CD4-positive, alpha-beta T cell (primary cell): ENCODE measurements around the gene LPP. TPM values are rescaled to one million over a fixed set of nuclear protein-coding genes. Genes with fewer than 3 reads are reported as not detected.

Experiments used
- ATAC-seq: fragments of 200-7000 bp; cut with Tn5 transposase; one replicate; pipeline ENCODE4 v1.10.0; 2022; ENCODE audit warnings: mild to moderate bottlenecking; ENCODE audit not compliant: poor library complexity
- CTCF ChIA-PET: fragments of 350-600 bp; sonication (Branson Sonifier 250); formaldehyde crosslinking; loops from one replicate; lab custom pipeline; 2021; ENCODE audit warnings: antibody characterized with exemption, inconsistent platforms; lab: Charles Lee
- POLR2A ChIA-PET: fragments of 350-600 bp; sonication (Branson Sonifier 250); formaldehyde crosslinking; loops from one replicate; lab custom pipeline; 2021; ENCODE audit warnings: antibody characterized with exemption, inconsistent platforms; lab: Charles Lee
- DNase-seq, 14 experiments: peaks; one replicate each; pipeline ENCODE4 v3.0.0-alpha.2; 2013 to 2020; ENCODE audit warnings: mixed read lengths in 2 of 14
- H3K27ac ChIP-seq, 2 donors: one replicate each; pipeline versions ENCODE4 v1.5.1 to v1.7.0; 2013; ENCODE audit warnings: low read length in 2 of 2, low read depth in 1 of 2, mild to moderate bottlenecking in 1 of 2
- H3K27me3 ChIP-seq, 2 experiments: 1 replicate in 1 of 2; 2 replicates in 1 of 2; pipeline versions ENCODE4 v1.6.1 to v1.7.0; 2013; ENCODE audit warnings: low read length in 2 of 2, control low read depth in 1 of 2, mild to moderate bottlenecking in 1 of 2, moderate library complexity in 1 of 2; ENCODE audit not compliant: insufficient read depth in 2 of 2, control insufficient read depth in 1 of 2
- H3K36me3 ChIP-seq: one replicate; pipeline ENCODE4 v1.6.1; 2013; ENCODE audit warnings: low read length, control low read depth; ENCODE audit not compliant: insufficient read depth
- H3K4me1 ChIP-seq: one replicate; pipeline ENCODE4 v1.6.1; 2013; ENCODE audit warnings: low read length, control low read depth; ENCODE audit not compliant: insufficient read depth
- H3K4me3 ChIP-seq: one replicate; pipeline ENCODE4 v1.5.1; 2013; ENCODE audit warnings: mild to moderate bottlenecking, low read length, moderate library complexity
- H3K9me3 ChIP-seq, 2 experiments: 1 replicate in 1 of 2; 2 replicates in 1 of 2; pipeline versions ENCODE4 v1.6.1 to v1.7.0; 2013; ENCODE audit warnings: low read length in 2 of 2, mild to moderate bottlenecking in 2 of 2, control low read depth in 1 of 2, moderate library complexity in 1 of 2; ENCODE audit not compliant: control insufficient read depth in 1 of 2, insufficient read depth in 1 of 2
- H3K27ac Mint-ChIP-seq: one replicate; pipeline ENCODE4 v1.8.0; 2020; ENCODE audit warnings: mixed read lengths
- H3K27me3 Mint-ChIP-seq: one replicate; pipeline ENCODE4 v1.8.0; 2021; ENCODE audit warnings: mixed read lengths
- H3K36me3 Mint-ChIP-seq: one replicate; pipeline ENCODE4 v1.8.0; 2021; ENCODE audit warnings: low read depth, mixed read lengths
- H3K4me1 Mint-ChIP-seq: one replicate; pipeline ENCODE4 v1.8.0; 2021; ENCODE audit warnings: low read depth, mixed read lengths
- H3K4me3 Mint-ChIP-seq: one replicate; pipeline ENCODE4 v1.8.0; 2020; ENCODE audit warnings: mild to moderate bottlenecking, mixed read lengths
- H3K9me3 Mint-ChIP-seq: one replicate; pipeline ENCODE4 v1.8.0; 2020; ENCODE audit warnings: mixed read lengths
- intact Hi-C, 2 experiments: fragments of 100-400 bp; cut with DNase I in 1 of 2; cut with micrococcal nuclease in 1 of 2; formaldehyde crosslinking; loops; one replicate each; pipeline versions ENCODE4 v1.15.1 to v1.9.0; 2023 to 2025; cut with DNase I, micrococcal nuclease
- total RNA-seq, 174 experiments: library from RNA in 2 of 174; stranded (reverse) in 2 of 174; gene quantifications; one replicate each; pipeline ENCODE4 v1.2.3 and lab custom pipeline; 2021 to 2026
- TF ChIP-seq, protein P1 (sequence below): fragments of 200-600 bp; IDR thresholded peaks from one replicate; pipeline ENCODE4 v1.8.0; 2022; ENCODE audit warnings: antibody characterized with exemption, mild to moderate bottlenecking

LPP gene
- total RNA-seq, 2 experiments from 2014 or later = 45.6 to 45.9 TPM

- Mint-ChIP-seq H3K4me1 (peaks cover 4% of the 10 kb centered on the region), H3K9me3 (no peaks in the 10 kb centered on the region), H3K36me3 (no peaks in the 10 kb centered on the region), H3K4me3 (no peak overlapping the region), H3K27ac (no peak overlapping the region), H3K27me3 (no peaks in the 10 kb centered on the region)
- no peak overlapping the region for H3K4me3 ChIP-seq
- POLR2A ChIA-PET = interaction anchor here (0.8 to 1.2 kb wide), 3 partner anchors 11 to 15 kb away, joined by 3 read pairs; no protein-coding TSS in a partner anchor
- DNase-seq = no peak
- CTCF ChIA-PET = no interaction called here
- H3K36me3 ChIP-seq = no peaks in the 10 kb centered on the region
- no peaks in the 10 kb centered on the region for H3K4me1 ChIP-seq
- no peak for ATAC-seq
- no peaks in the 10 kb centered on the region for H3K27me3 ChIP-seq
- no peak overlapping the region for H3K27ac ChIP-seq
- TF ChIP-seq, protein P1, sequence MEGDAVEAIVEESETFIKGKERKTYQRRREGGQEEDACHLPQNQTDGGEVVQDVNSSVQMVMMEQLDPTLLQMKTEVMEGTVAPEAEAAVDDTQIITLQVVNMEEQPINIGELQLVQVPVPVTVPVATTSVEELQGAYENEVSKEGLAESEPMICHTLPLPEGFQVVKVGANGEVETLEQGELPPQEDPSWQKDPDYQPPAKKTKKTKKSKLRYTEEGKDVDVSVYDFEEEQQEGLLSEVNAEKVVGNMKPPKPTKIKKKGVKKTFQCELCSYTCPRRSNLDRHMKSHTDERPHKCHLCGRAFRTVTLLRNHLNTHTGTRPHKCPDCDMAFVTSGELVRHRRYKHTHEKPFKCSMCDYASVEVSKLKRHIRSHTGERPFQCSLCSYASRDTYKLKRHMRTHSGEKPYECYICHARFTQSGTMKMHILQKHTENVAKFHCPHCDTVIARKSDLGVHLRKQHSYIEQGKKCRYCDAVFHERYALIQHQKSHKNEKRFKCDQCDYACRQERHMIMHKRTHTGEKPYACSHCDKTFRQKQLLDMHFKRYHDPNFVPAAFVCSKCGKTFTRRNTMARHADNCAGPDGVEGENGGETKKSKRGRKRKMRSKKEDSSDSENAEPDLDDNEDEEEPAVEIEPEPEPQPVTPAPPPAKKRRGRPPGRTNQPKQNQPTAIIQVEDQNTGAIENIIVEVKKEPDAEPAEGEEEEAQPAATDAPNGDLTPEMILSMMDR = no peak
- H3K9me3 ChIP-seq = no peaks in the 10 kb centered on the region
- intact Hi-C loops = no loop called here
These were observed 14.5 kb upstream of the LPP start for GRCh38 chr3:188139466-188139865.

DNA sequence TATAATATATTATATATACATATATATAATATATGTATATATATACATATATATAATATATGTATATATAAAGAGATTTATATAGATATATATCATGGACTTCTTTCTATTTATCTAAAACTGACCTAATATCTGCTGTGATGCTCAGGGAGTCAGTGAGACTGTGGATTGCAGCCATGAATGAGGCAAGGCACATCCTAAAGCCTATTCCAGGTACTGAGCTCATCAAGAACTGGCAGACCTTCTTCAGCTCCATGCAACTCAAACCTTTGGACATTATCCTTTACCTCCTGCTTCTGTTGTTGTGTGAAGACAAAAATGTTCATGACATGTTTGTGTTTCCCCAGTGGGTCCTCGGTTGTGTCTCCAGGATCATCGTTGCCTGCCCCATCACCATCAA, 7.7 kb upstream of the LPP start:
- H3K36me3 Mint-ChIP-seq = no peaks in the 10 kb centered on the region
- H3K27me3 Mint-ChIP-seq = no peaks in the 10 kb centered on the region
- peaks cover 14% of the 10 kb centered on the region for H3K4me1 Mint-ChIP-seq
- no peak overlapping the region for H3K27ac Mint-ChIP-seq
- Histone ChIP-seq H3K4me1 (peaks cover 3% of the 10 kb centered on the region), H3K27ac (no peak overlapping the region), H3K4me3 (no peak overlapping the region), H3K9me3 (no peaks in the 10 kb centered on the region), H3K27me3 (no peaks in the 10 kb centered on the region), H3K36me3 (no peaks in the 10 kb centered on the region)
- ChIA-PET POLR2A (no interaction called here), CTCF (no interaction called here)
- H3K4me3 Mint-ChIP-seq = no peak overlapping the region
- TF ChIP-seq, protein P1 = no peak
- intact Hi-C loops = no loop called here
- ATAC-seq (no peak), DNase-seq (no peak)
- no peaks in the 10 kb centered on the region for H3K9me3 Mint-ChIP-seq

DNA sequence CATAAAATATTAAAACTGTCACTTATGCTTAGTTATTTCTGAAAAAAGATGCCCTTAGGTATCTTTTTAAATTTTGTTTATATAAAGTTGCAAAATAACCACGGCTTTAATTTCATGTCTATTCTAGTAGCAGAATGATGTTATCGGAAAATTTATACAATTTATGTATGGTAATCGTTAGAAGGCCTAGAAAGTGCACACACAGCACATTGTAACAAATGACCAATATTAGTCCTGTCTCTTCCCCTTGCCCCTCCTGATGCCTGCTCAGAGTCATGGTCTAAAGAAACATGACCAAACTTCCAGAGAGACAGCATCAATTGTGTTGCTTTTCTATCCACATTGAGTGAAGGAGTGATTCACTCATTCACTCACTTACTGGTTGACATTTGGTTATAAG, 6.2 kb upstream of the LPP start:
- no peaks in the 10 kb centered on the region for H3K27me3 ChIP-seq
- ATAC-seq (no peak), DNase-seq (no peak)
- H3K36me3 ChIP-seq = no peaks in the 10 kb centered on the region
- H3K36me3 Mint-ChIP-seq = no peaks in the 10 kb centered on the region
- H3K4me3 Mint-ChIP-seq = no peak overlapping the region
- TF ChIP-seq, protein P1 = no peak
- H3K27ac Mint-ChIP-seq = no peak overlapping the region
- no peak overlapping the region for H3K27ac ChIP-seq
- H3K9me3 ChIP-seq = no peaks in the 10 kb centered on the region
- ChIA-PET CTCF (no interaction called here), POLR2A (no interaction called here)
- H3K4me1 Mint-ChIP-seq = peaks cover 21% of the 10 kb centered on the region
- no peaks in the 10 kb centered on the region for H3K9me3 Mint-ChIP-seq
- peaks cover 5% of the 10 kb centered on the region for H3K4me1 ChIP-seq
- H3K4me3 ChIP-seq = no peak overlapping the region
- intact Hi-C loops = no loop called here
- H3K27me3 Mint-ChIP-seq = no peaks in the 10 kb centered on the region
